Superior temporal gyrus (tissue), 1 donor: ENCODE measurements around the gene PIM3.
A peak's percentile ranks its signal among the peaks of the same experiment; 100 is the strongest.

ENCODE experiments used
- DNase-seq: peaks from one replicate; pipeline ENCODE4 v3.0.0-alpha.2; 2016; ENCODE audit errors: extremely low spot score

Gene PIM3

GRCh38 chr22:49960159-49961004 is at the start of gene PIM3:
TSS of gene PIM3 (plus strand) at chr22:49960772. CDS start at chr22:49960948, 176 bp downstream.
- peak; percentile 98 for DNase-seq

- DNase-seq: no peak
Observed at GRCh38 chr22:49911881-49912625, 48.5 kb upstream of the PIM3 start.

GRCh38 chr22:49913026-49913425 is 47.5 kb upstream of the PIM3 start:
- no peak for DNase-seq

DNA sequence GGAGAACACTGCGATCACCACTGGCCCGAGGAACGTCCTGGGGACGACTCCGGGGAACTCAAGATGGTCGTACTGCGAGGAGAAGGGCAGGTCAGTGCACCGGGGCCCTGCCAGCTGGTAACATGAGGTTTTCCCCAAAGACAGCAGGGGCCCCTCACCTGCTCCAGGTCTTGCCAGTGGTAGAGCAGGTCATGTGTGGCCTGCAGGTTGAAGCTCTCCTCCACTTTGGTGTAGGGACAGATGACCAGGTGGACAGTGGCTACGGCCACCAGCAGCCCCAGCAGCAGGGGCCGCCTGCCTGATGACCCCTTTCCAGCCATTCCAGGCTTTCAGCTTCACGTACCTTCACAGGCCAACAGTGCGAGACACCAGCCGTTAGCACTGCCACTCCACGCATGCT is 47.1 kb upstream of the PIM3 start:
- DNase-seq: no peak

GRCh38 chr22:49914256-49914655 is 46.3 kb upstream of the PIM3 start:
- DNase-seq: no peak

GRCh38 chr22:49915610-49916009 is 45.0 kb upstream of the PIM3 start:
- DNase-seq: no peak

GRCh38 chr22:49916831-49917230 is 43.7 kb upstream of the PIM3 start:
- DNase-seq: no peak

DNA sequence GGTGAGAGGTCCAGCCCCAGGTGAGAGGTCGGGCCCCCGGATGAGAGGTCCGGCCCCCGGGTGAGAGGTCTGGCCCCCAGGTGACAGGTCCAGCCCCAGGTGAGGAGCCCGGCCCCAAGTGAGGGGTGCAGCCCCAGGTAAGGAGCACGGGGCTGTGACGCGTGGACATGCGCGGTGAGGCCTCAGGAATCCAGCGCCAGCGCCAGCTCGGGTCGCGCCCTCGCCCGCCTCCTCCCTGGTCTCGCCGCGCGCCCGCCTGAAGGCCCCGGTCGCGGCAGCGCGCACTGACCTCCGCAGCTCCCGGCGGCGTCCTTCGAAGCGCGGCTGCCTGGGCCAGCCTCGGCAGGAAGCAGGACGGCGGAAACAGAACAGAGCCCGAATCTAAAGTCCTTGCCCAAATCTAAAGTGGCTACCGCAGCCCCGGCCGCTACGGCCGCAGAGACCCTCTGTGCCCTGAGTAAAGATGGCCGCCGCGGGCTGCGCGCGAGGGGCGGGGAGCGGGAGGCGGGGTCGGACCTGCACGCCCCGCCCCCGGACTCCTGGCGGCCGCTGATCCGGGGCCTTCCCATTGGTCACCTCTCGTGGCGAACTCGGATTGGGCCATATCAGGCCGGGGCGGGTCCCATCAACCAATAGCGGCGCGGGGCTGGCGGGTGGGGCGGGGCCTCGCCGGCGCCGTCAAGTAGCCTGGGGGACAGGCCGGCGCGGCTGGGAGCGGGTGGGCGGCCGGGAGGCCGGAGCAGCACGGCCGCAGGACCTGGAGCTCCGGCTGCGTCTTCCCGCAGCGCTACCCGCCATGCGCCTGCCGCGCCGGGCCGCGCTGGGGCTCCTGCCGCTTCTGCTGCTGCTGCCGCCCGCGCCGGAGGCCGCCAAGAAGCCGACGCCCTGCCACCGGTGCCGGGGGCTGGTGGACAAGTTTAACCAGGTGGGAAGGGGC is 42.3 kb upstream of the PIM3 start, which contains the start of the genes ALG12 and CRELD2:
TSS of gene ALG12 (minus strand) at position 465 of the 937 bp plus-strand sequence. CDS start 4,673 bp downstream, outside the sequence.
TSS of gene CRELD2 (plus strand) at position 661 of the 937 bp plus-strand sequence. CDS start at position 797, 136 bp downstream.
- peak; percentile 94 for DNase-seq

GRCh38 chr22:49918911-49919881 is 41.4 kb upstream of the PIM3 start:
- no peak for DNase-seq

GRCh38 chr22:49920859-49921258 is 39.7 kb upstream of the PIM3 start:
- no peak for DNase-seq

DNA sequence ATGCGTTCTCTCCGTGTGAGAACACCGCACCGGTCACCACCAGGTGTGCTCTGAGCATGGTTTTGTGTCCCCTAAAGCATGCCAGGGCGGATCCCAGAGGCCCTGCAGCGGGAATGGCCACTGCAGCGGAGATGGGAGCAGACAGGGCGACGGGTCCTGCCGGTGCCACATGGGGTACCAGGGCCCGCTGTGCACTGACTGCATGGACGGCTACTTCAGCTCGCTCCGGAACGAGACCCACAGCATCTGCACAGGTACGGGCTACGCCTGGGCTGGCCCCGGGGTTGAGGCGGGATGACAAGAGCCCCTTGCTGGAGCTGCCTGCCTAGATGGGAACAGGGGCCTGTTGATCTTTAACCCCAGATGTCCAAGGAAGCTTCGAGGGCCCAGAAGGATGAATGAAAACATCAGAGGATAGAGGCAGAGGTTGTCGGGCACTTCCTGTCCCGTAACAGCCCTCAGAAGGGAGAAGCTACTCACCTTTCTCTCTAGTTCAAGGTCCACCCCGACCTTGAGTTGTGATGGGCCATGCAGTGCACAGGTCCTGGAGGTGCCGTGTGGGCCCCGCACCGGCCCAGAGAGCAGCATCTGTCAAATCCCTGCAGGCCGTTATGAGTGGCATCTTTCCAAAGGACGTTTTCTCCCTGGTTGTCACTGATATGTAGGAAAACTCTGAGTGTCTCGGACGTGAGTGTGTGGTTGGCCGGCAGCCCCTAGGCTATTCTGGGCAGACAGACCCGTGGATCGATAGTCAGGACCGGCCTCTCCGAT is 38.9 kb upstream of the PIM3 start:
- no peak for DNase-seq

- DNase-seq: no peak
Observed at GRCh38 chr22:49922484-49922883, 38.1 kb upstream of the PIM3 start.

DNA sequence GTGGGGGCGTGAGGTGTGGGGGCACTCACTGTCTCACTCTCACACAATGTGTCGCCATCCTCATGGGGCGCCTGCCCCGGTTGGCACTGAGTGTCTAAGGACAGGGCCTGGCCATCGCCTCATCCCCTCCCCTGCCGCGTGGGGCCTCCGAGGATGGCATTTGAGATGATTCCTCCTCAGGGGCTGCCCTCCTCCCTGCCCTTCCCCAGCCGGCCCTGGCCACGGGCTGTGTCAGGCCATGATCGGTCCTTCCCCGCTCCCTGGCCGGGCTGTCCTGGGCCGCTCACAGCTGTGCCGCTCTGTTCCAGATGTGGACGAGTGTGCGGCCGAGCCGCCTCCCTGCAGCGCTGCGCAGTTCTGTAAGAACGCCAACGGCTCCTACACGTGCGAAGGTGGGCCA is 37.6 kb upstream of the PIM3 start:
- no peak for DNase-seq

GRCh38 chr22:49923445-49923844 is 37.1 kb upstream of the PIM3 start:
- no peak for DNase-seq

DNA sequence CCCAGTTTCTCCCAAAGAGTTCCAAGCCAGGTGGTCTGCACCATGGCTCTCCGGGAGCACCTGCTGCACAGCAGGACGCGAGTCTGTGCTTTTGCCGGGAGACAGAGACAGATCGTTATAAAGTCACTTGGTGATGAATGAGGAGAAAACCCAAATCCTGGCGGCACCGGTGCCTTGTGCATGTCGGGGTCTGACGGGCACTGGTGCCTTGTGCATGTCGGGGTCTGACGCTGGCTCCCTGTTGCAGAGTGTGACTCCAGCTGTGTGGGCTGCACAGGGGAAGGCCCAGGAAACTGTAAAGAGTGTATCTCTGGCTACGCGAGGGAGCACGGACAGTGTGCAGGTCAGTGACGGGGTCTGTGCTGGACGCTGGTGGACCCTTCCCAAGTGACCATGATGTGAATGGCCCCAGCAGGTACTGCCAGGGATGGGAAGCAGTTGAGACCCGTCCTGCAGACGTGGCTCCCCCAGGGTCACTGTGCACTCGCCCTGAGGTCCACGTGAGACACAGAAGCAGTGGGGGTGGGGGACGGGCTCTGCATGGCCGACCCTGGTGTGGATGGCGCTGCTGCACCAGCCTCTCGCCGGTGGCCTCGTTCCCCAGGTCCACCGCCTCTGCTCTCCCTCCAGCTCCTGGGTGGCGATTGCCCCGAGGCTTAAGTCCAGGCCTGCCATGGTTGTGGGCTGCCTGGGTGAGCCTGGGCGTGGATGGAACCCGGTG is 36.3 kb upstream of the PIM3 start:
- no peak for DNase-seq

GRCh38 chr22:49925525-49926128 is 34.9 kb upstream of the PIM3 start:
- DNase-seq: no peak

- no peak for DNase-seq
Observed at GRCh38 chr22:49926916-49927315, 33.7 kb upstream of the PIM3 start.

DNA sequence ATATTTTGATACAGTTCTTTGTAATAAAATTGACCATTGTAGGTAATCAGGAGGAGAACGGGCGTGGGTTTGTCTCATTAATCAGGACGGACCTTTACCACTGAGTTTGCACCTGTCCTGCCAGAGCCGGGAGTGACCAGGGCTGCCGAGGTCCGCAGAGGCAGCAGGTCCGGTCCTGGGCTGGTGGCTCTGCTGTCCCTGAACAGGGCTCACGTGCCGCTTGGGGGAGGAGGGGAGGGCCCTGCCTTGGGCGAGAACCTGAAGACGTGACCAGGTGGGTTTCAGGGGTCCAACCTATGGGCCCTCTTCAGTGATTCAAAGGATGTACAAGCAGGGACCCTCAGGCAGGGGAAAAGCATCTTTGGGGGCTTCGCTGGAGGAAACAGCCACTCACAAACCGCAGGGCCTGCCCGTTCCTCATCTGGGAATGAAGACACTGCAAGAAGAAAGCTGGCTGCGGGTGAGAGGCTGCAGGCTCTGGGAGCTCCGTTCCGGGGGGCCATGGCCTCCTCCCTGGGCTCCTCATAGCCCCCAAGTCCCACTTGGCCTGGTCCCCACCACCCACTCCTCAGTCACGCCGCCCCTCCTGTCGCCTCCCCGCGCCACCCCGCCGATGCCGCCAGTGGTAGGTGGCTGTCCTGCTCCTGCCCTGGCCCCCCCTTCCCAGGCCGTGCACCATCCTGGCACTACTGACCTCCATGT is 32.9 kb upstream of the PIM3 start:
- no peak for DNase-seq
